ENCODE measurements around the gene MIPEP. TPM values are rescaled to one million over a fixed set of nuclear protein-coding genes. Genes with fewer than 3 reads are reported as not detected.
"Not testable (repeated sequence)": the region's sequence is repeated elsewhere in the genome, so short reads cannot be mapped to it uniquely, and the experiment has no call there.

MIPEP gene
- 10 to 100 TPM; 15.0 to 15.7 TPM for total RNA-seq
- long read RNA-seq, donor 1, transcript MIPEP-201 (19 exons, 2,400 nt), result major isoform, 6 of 13 reads
- long read RNA-seq, donor 1, partial matches to known transcripts, result 1 of 13 reads
- long read RNA-seq, donor 1, other reads (novel, unspliced or antisense), result 6 of 13 reads
- long read RNA-seq, donor 2, transcript MIPEP-201 (19 exons, 2,400 nt), result major isoform, 26 of 29 reads
- long read RNA-seq, donor 2, partial matches to known transcripts, result 1 of 29 reads
- long read RNA-seq, donor 2, other reads (novel, unspliced or antisense), result 2 of 29 reads

- peak; percentile 98 for DNase-seq (ENCODE audit: low spot score)
- intact Hi-C loops (cut with DNase I), result loop anchor here in 1 of 2 donors (10.0 kb wide), 1 partner anchor 314 kb away; the partner anchor contains the start of gene TNFRSF19
Measured at GRCh38 chr13:23888658-23889614, at the start of gene MIPEP. MIPEP (minus strand) TSS chr13:23889400; CDS start chr13:23889320, 80 bp downstream.

GRCh38 chr13:23934520-23934919, 45.3 kb upstream of the MIPEP start:
- no peak for DNase-seq (ENCODE audit: low spot score)
- intact Hi-C loops (cut with DNase I), result no loop called here

- intact Hi-C loops (cut with DNase I), result no loop called here
- DNase-seq (ENCODE audit: low spot score), result no peak
Measured at GRCh38 chr13:23928985-23929384, 39.8 kb upstream of the MIPEP start.

GRCh38 chr13:23923031-23923430, 33.8 kb upstream of the MIPEP start:
- intact Hi-C loops (cut with DNase I), result no loop called here
- no peak for DNase-seq (ENCODE audit: low spot score)

GRCh38 chr13:23922005-23922932, 33.1 kb upstream of the MIPEP start:
- intact Hi-C loops (cut with DNase I), result no loop called here
- no peak for DNase-seq (ENCODE audit: low spot score)

- intact Hi-C loops (cut with DNase I), result no loop called here
- DNase-seq (ENCODE audit: low spot score), result no peak
Measured at GRCh38 chr13:23921451-23921888, 32.3 kb upstream of the MIPEP start.

- intact Hi-C loops (cut with DNase I), result no loop called here
- no peak for DNase-seq (ENCODE audit: low spot score)
Measured at GRCh38 chr13:23919006-23919405, 29.8 kb upstream of the MIPEP start.

- DNase-seq (ENCODE audit: low spot score), result no peak
- intact Hi-C loops (cut with DNase I), result no loop called here
Measured at GRCh38 chr13:23918208-23918607, 29.0 kb upstream of the MIPEP start.

GRCh38 chr13:23915308-23915707, 26.1 kb upstream of the MIPEP start:
- no peak for DNase-seq (ENCODE audit: low spot score)
- intact Hi-C loops (cut with DNase I), result no loop called here

GRCh38 chr13:23912469-23912868, 23.3 kb upstream of the MIPEP start:
- intact Hi-C loops (cut with DNase I), result no loop called here
- no peak for DNase-seq (ENCODE audit: low spot score)

GRCh38 chr13:23909606-23910005, 20.4 kb upstream of the MIPEP start:
- no peak for DNase-seq (ENCODE audit: low spot score)
- intact Hi-C loops (cut with DNase I), result no loop called here

- no peak for DNase-seq (ENCODE audit: low spot score)
- intact Hi-C loops (cut with DNase I), result no loop called here
Measured at GRCh38 chr13:23905766-23906165, 16.6 kb upstream of the MIPEP start.

- intact Hi-C loops (cut with DNase I), result no loop called here
- DNase-seq (ENCODE audit: low spot score), result no peak
Measured at GRCh38 chr13:23903906-23904280, 14.7 kb upstream of the MIPEP start.

GRCh38 chr13:23902975-23903905, 14.0 kb upstream of the MIPEP start:
- DNase-seq (ENCODE audit: low spot score), result no peak
- intact Hi-C loops (cut with DNase I), result no loop called here

- intact Hi-C loops (cut with DNase I), result no loop called here
- no peak for DNase-seq (ENCODE audit: low spot score)
Measured at GRCh38 chr13:23901365-23901764, 12.2 kb upstream of the MIPEP start.

- intact Hi-C loops (cut with DNase I), result no loop called here
- DNase-seq (ENCODE audit: low spot score), result no peak
Measured at GRCh38 chr13:23899555-23899954, 10.4 kb upstream of the MIPEP start.

GRCh38 chr13:23898101-23898500, 8.9 kb upstream of the MIPEP start:
- no peak for DNase-seq (ENCODE audit: low spot score)
- intact Hi-C loops (cut with DNase I), result no loop called here

GRCh38 chr13:23897452-23897919, 8.3 kb upstream of the MIPEP start, which contains the start of gene C1QTNF9B:
C1QTNF9B (minus strand) TSS chr13:23897502.
- intact Hi-C loops (cut with DNase I); DNase-seq (ENCODE audit: low spot score): not testable (repeated sequence)
